ENCODE measurements around the gene MICA.
"Not testable (repeated sequence)": the region's sequence is repeated elsewhere in the genome, so short reads cannot be mapped to it uniquely, and the experiment has no call there.

MICA gene

GRCh38 chr6:31407699-31408098 lies 4.3 kb downstream of the MICA start (continued):
- TF ChIP-seq, protein P1, sequence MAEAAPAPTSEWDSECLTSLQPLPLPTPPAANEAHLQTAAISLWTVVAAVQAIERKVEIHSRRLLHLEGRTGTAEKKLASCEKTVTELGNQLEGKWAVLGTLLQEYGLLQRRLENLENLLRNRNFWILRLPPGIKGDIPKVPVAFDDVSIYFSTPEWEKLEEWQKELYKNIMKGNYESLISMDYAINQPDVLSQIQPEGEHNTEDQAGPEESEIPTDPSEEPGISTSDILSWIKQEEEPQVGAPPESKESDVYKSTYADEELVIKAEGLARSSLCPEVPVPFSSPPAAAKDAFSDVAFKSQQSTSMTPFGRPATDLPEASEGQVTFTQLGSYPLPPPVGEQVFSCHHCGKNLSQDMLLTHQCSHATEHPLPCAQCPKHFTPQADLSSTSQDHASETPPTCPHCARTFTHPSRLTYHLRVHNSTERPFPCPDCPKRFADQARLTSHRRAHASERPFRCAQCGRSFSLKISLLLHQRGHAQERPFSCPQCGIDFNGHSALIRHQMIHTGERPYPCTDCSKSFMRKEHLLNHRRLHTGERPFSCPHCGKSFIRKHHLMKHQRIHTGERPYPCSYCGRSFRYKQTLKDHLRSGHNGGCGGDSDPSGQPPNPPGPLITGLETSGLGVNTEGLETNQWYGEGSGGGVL (tag by site-specific recombination; IDR thresholded peaks at IDR 0.05), result no peak

GRCh38 chr6:31412506-31412905 lies 9.1 kb downstream of the MICA start:
- TF ChIP-seq OVOL3 (tag by site-specific recombination; IDR thresholded peaks at IDR 0.05), result no peak
- no peak for TF ChIP-seq SCRT1 (tag by site-specific recombination; IDR thresholded peaks at IDR 0.05; ENCODE audit: borderline replicate concordance)
- TF ChIP-seq ZEB2 (tag by site-specific recombination; IDR thresholded peaks at IDR 0.05), result no peak
- no peak for TF ChIP-seq ZNF202 (tag by site-specific recombination; IDR thresholded peaks at IDR 0.05; ENCODE audit: borderline replicate concordance)
- no peak for TF ChIP-seq KLF9 (tag by site-specific recombination; IDR thresholded peaks at IDR 0.05; ENCODE audit: low read depth)
- no peak for TF ChIP-seq ZBTB21 (tag by site-specific recombination; IDR thresholded peaks at IDR 0.05)
- no peak for TF ChIP-seq ZNF302 (tag by site-specific recombination; IDR thresholded peaks at IDR 0.05; ENCODE audit: low read depth)
- no peak for TF ChIP-seq KLF1 (tag by site-specific recombination; IDR thresholded peaks at IDR 0.05)
- ChIA-PET CTCF (interaction anchor here (0.7 to 0.9 kb wide), 2 partner anchors 10 to 12 kb away, joined by 3 read pairs; no protein-coding TSS in a partner anchor), POLR2A (no interaction called here)
- Histone ChIP-seq H3K4me3 (ENCODE audit: low read depth, low read length) (no peak overlapping the region), H3K4me1 (ENCODE audit: control insufficient read depth, insufficient read depth, low read length) (no peaks in the 10 kb centered on the region; the same call in 1 of the 2 replicates), H3K9me3 (ENCODE audit: control insufficient read depth, insufficient read depth, low read depth, low read length) (no peaks in the 10 kb centered on the region), H3K27ac (ENCODE audit: extremely low read depth, low read depth, low read length) (no peak overlapping the region), H3K36me3 (ENCODE audit: control insufficient read depth in 2 of 2, insufficient read depth in 1 of 2, low read length in 2 of 2) (peaks cover 3 to 12% of the 10 kb centered on the region in 2 experiments; a peak in 2 of 3 replicates)

DNA sequence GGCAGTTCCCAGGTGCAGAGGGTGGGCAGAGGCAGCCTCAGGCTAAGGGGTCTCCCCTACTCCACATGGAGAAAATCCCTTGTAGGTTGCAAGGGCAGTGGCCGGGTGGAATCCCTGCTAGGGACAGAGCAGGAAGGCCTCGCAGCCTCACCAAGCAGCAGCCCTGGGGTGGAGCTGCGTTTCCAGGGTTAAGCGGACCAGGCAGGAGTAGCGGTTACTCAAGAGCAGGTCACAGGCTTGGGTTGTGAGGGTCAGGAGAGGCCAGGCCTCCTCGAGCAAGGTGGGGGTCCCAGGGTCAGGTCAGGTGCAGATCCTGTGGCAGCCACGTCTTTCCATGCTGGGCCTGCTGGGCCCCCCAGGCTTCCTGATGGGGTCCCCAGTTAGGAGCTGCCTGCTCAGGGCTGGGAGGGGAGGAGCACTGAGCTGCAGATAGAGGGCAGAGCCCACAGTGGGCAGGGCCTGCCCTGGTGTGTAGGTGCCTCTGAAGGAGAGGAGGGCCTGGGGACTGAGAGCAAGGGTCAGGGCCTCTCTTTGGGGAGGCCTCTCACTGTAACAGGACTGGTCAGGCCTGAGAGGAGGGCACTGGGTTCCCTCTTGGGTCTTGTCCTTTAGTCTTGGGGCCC lies 10.9 kb downstream of the MICA start:
- H3K9me3 ChIP-seq (ENCODE audit: control insufficient read depth, insufficient read depth, low read depth, low read length); H3K4me1 ChIP-seq (ENCODE audit: control insufficient read depth, insufficient read depth, low read length); H3K27ac ChIP-seq (ENCODE audit: extremely low read depth, low read depth, low read length); H3K4me3 ChIP-seq (ENCODE audit: low read depth, low read length); POLR2A ChIA-PET: not testable (repeated sequence)
- H3K36me3 ChIP-seq (ENCODE audit: control insufficient read depth in 2 of 2, insufficient read depth in 1 of 2, low read length in 2 of 2), result peaks cover 3 to 12% of the 10 kb centered on the region in 2 experiments; a peak in 2 of 3 replicates
- CTCF ChIA-PET, result interaction anchor here (0.8 to 2.0 kb wide), 2 partner anchors 17 to 22 kb away, joined by 3 to 6 read pairs; no protein-coding TSS in a partner anchor

DNA sequence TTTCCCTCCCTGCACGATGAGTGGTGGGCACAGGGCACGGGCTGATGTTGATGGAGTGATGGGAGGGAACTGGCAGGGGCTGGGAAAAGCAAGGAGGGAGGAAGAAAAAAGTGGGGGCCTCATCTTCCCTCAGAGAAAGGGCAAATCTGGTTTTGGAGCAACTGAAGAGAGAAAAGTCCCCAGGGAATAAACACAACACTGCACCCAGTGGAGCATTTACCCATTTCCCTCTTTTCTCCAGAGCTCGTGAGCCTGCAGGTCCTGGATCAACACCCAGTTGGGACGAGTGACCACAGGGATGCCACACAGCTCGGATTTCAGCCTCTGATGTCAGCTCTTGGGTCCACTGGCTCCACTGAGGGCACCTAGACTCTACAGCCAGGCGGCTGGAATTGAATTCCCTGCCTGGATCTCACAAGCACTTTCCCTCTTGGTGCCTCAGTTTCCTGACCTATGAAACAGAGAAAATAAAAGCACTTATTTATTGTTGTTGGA lies 11.4 kb downstream of the MICA start:
- ChIA-PET POLR2A (no interaction called here), CTCF (interaction anchor here (0.8 to 2.0 kb wide), 5 partner anchors 15 to 80 kb away, joined by 3 to 7 read pairs (median 5); no protein-coding TSS in a partner anchor)
- Histone ChIP-seq H3K27ac (ENCODE audit: extremely low read depth, low read depth, low read length) (no peak overlapping the region), H3K9me3 (ENCODE audit: control insufficient read depth, insufficient read depth, low read depth, low read length) (no peaks in the 10 kb centered on the region), H3K4me3 (ENCODE audit: low read depth, low read length) (no peak overlapping the region), H3K36me3 (ENCODE audit: control insufficient read depth in 2 of 2, insufficient read depth in 1 of 2, low read length in 2 of 2) (peaks cover 3 to 12% of the 10 kb centered on the region in 2 experiments; a peak in 2 of 3 replicates), H3K4me1 (ENCODE audit: control insufficient read depth, insufficient read depth, low read length) (no peaks in the 10 kb centered on the region)
- TF ChIP-seq ZNF311 (tag by site-specific recombination; IDR thresholded peaks at IDR 0.05; ENCODE audit: borderline replicate concordance), result no peak
- no peak for TF ChIP-seq ZNF391 (tag by site-specific recombination; IDR thresholded peaks at IDR 0.05; ENCODE audit: borderline replicate concordance, low read depth)
- no peak for TF ChIP-seq ZNF654 (tag by site-specific recombination; IDR thresholded peaks at IDR 0.05; ENCODE audit: low read depth)
- no peak for TF ChIP-seq ZNF791 (tag by site-specific recombination; IDR thresholded peaks at IDR 0.05)
- TF ChIP-seq ZBTB11 (tag by site-specific recombination; conservative IDR thresholded peaks at IDR 0.05; ENCODE audit: low read depth), result no peak
- no peak for TF ChIP-seq ZNF544 (tag by site-specific recombination; IDR thresholded peaks at IDR 0.05)
- no peak for TF ChIP-seq ZNF416 (tag by site-specific recombination; IDR thresholded peaks at IDR 0.05)
- TF ChIP-seq BCL11A (tag by site-specific recombination; IDR thresholded peaks at IDR 0.05; ENCODE audit: low read depth), result no peak
- no peak for TF ChIP-seq ZBTB7A (tag by site-specific recombination; IDR thresholded peaks at IDR 0.05; ENCODE audit: low read depth)
